GM12864 (cell line): ENCODE data around the gene NFIB.

ENCODE experiments used
- DNase-seq: peaks from one replicate; pipeline ENCODE4 v3.0.0-alpha.2; 2011; ENCODE audit warnings: low read depth
- H3K4me3 ChIP-seq: 2 replicates; pipeline ENCODE4 v1.5.1; 2011; ENCODE audit warnings: mild to moderate bottlenecking, low read depth, low read length, control low read depth
- CTCF ChIP-seq: IDR thresholded peaks from 2 replicates; pipeline ENCODE4 v1.5.1; 2011; ENCODE audit warnings: low read depth, mild to moderate bottlenecking, moderate library complexity, low read length, control low read depth, inconsistent platforms; ENCODE audit errors: missing control alignments

NFIB gene

GRCh38 chr9:14289916-14290315, 24.0 kb downstream of the NFIB start:
- DNase-seq: no peak
- TF ChIP-seq CTCF: no peak
- no peak overlapping the region for H3K4me3 ChIP-seq

DNA sequence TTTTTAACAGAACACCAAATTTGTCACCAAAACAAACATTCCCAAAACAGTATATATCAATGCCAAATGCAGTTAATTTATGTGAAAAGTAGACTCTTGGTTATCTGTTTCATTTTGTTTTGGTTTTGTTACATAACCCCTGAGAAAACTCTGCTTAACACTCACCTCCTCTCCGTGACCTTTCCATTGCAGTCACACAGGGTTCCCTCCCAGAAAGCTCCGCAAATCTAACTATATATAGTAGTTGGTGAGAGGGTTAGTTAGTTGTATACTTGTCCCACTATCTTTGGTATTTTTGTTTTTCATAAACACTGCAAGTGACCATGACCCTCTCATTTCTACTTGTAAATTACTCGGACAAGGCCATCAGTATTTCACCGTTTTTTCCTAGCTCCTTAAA, 25.5 kb downstream of the NFIB start:
- DNase-seq: no peak
- TF ChIP-seq CTCF: no peak
- H3K4me3 ChIP-seq: no peak overlapping the region

DNA sequence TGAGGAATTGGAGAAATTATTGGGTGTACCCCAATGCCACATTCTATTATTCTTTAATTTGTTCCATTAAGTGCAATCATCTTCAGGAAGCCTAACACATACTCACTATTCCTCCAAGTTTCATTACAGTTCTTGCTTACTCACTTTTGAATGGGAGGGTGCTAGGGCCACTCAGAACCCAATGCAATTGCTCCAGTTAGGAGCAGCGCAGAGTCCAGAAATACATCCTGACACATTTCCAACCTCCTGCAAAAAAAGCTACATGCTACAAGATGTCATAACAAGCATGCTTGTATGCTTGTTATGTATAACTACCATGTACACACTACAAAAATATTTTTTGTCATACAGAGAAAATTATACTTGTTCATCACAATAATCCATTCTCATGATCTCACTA, 27.8 kb downstream of the NFIB start:
- no peak for DNase-seq
- TF ChIP-seq CTCF: no peak
- no peak overlapping the region for H3K4me3 ChIP-seq

DNA sequence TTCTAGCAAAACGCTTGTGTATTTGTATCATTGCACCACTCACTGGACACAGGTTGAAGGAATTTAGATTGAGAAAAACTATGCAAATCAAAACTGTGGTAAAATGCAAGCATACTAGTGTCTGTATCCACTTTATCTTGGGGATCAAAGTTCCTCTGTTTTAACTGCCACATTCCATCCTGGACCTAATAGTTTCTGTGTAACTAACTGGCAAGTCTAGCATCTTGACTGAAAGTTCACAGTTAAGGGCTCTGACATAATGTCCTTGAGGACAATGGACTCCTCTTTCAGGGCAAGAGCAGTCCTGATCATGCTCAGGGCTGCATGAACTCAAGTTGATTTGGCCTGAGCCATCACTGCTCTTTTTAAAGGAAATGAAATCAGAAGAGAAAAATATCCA, 30.7 kb downstream of the NFIB start:
- no peak for TF ChIP-seq CTCF
- no peak for DNase-seq
- H3K4me3 ChIP-seq: no peak overlapping the region

DNA sequence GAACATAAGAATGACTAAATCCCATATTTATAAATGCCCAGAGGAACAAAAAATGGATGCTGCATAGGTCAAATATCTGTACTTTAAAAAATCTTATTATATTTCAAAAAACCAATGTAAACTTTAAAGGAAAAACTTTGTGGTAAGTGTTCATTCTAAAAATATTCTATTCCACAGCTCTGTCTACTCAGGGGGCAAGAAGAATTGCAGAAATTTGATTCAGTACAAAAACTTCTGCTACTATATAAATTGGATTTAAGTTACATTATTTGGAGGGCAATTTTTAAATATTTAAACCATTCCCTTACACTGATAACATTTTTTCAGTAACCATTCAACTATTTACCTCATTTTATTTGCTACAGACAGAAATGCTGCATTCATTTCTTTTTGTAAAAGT, 32.1 kb downstream of the NFIB start:
- no peak for DNase-seq
- H3K4me3 ChIP-seq: no peak overlapping the region
- no peak for TF ChIP-seq CTCF

- no peak for TF ChIP-seq CTCF
- DNase-seq: no peak
- no peak overlapping the region for H3K4me3 ChIP-seq
These were observed 32.7 kb downstream of the NFIB start for GRCh38 chr9:14281136-14281795.

- no peak for TF ChIP-seq CTCF
- no peak for DNase-seq
- no peak overlapping the region for H3K4me3 ChIP-seq
These were observed 34.3 kb downstream of the NFIB start for GRCh38 chr9:14279671-14280070.
